Breast epithelium (tissue), 4 donors: ENCODE results near the gene TRPM3. TPM values are rescaled to one million over a fixed set of nuclear protein-coding genes. Genes with fewer than 3 reads are reported as not detected.

ENCODE experiments used
- DNase-seq, 2 donors: peaks; one replicate each; pipeline ENCODE4 v3.0.0-alpha.2; 2019; ENCODE audit warnings: low spot score in 2 of 2
- H3K27ac ChIP-seq, 2 donors: fragments of 200-600 bp; sonication (generic) in 1 of 2; one replicate each; pipeline ENCODE4 v1.5.1; 2016 to 2019; ENCODE audit warnings: mild to moderate bottlenecking in 1 of 2
- H3K27me3 ChIP-seq, 2 donors: fragments of 200-600 bp; sonication (generic) in 1 of 2; one replicate each; pipeline versions ENCODE4 v1.5.1 to v1.6.0; 2017 to 2019; ENCODE audit warnings: control low read depth in 1 of 2, mild to moderate bottlenecking in 1 of 2
- H3K36me3 ChIP-seq: fragments of 200-600 bp; one replicate; pipeline ENCODE4 v1.5.1; 2019
- H3K4me1 ChIP-seq, 2 donors: fragments of 200-600 bp; sonication (generic); one replicate each; pipeline ENCODE4 v1.5.1; 2016 to 2019; ENCODE audit warnings: control low read depth in 1 of 2
- H3K4me3 ChIP-seq, 3 donors: fragments of 200-600 bp; sonication (generic); 1 replicate in 2 of 3; 2 replicates in 1 of 3; pipeline ENCODE4 v1.5.1; 2016 to 2019; ENCODE audit warnings: mild to moderate bottlenecking in 3 of 3, moderate library complexity in 2 of 3
- H3K9me3 ChIP-seq, 2 donors: fragments of 200-600 bp; sonication (generic) in 1 of 2; one replicate each; pipeline ENCODE4 v1.5.1; 2016 to 2019; ENCODE audit warnings: control low read depth in 1 of 2
- POLR2A ChIP-seq: fragments of 450-650 bp; IDR thresholded peaks from one replicate; pipeline ENCODE4 v1.6.1; 2016; ENCODE audit warnings: antibody characterized with exemption, mild to moderate bottlenecking, moderate library complexity
- POLR2AphosphoS5 ChIP-seq, 3 donors: sonication (generic); formaldehyde crosslinking; IDR thresholded peaks; one replicate each; pipeline ENCODE4 v1.6.1; 2017; ENCODE audit warnings: antibody characterized with exemption in 3 of 3
- intact Hi-C: fragments of 100-400 bp; cut with DNase I; formaldehyde crosslinking; loops from one replicate; pipeline ENCODE4 v1.15.1; 2023; ENCODE audit warnings: low total_unique reads
- total RNA-seq, 3 donors: library from RNA; depleted of rRNA; stranded (reverse); fragments of >200 nt; gene quantifications; one replicate each; pipeline ENCODE4 v1.1.0, GENCODE V29; 2016
- TF ChIP-seq, protein P1 (sequence below), 3 donors: fragments of 450-650 bp; IDR thresholded peaks; one replicate each; pipeline ENCODE4 v1.5.1; 2016 to 2017; ENCODE audit warnings: antibody characterized with exemption in 3 of 3, mild to moderate bottlenecking in 3 of 3, moderate library complexity in 3 of 3

The TRPM3 gene
- total RNA-seq, 3 donors from 2014 or later: 0.33 to 0.88 (median 0.64) TPM

DNA sequence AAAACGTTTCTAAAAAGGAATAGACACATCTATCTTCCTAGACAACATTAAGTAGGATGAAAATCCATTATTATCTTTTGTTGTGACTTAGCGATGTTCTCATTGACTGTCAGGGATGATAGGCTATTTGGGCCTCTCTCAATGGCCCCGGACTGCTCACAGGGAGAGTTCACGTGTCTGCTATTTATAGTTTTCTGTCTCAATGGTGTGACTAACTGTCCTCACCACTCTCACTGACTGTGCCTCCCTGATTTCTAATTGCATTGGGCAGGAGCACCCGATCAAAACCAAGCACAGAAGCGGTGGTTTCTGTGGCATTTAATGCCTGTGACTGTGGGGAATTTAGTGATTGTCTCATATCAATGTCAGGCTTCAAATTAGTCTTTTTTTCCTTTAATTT, 420.3 kb downstream of the TRPM3 start:
- H3K36me3 ChIP-seq: no peaks in the 10 kb centered on the region
- DNase-seq: no peak
- no peak overlapping the region for H3K27ac ChIP-seq
- no peaks in the 10 kb centered on the region for H3K4me1 ChIP-seq
- H3K9me3 ChIP-seq: no peaks in the 10 kb centered on the region
- no peak overlapping the region for H3K4me3 ChIP-seq
- intact Hi-C loops: no loop called here
- TF ChIP-seq POLR2A (no peak), POLR2AphosphoS5 (IDR thresholded peaks at IDR 0.05) (no peak)
- TF ChIP-seq, protein P1, sequence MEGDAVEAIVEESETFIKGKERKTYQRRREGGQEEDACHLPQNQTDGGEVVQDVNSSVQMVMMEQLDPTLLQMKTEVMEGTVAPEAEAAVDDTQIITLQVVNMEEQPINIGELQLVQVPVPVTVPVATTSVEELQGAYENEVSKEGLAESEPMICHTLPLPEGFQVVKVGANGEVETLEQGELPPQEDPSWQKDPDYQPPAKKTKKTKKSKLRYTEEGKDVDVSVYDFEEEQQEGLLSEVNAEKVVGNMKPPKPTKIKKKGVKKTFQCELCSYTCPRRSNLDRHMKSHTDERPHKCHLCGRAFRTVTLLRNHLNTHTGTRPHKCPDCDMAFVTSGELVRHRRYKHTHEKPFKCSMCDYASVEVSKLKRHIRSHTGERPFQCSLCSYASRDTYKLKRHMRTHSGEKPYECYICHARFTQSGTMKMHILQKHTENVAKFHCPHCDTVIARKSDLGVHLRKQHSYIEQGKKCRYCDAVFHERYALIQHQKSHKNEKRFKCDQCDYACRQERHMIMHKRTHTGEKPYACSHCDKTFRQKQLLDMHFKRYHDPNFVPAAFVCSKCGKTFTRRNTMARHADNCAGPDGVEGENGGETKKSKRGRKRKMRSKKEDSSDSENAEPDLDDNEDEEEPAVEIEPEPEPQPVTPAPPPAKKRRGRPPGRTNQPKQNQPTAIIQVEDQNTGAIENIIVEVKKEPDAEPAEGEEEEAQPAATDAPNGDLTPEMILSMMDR (IDR thresholded peaks at IDR 0.05): no peak
- H3K27me3 ChIP-seq: no peaks in the 10 kb centered on the region

DNA sequence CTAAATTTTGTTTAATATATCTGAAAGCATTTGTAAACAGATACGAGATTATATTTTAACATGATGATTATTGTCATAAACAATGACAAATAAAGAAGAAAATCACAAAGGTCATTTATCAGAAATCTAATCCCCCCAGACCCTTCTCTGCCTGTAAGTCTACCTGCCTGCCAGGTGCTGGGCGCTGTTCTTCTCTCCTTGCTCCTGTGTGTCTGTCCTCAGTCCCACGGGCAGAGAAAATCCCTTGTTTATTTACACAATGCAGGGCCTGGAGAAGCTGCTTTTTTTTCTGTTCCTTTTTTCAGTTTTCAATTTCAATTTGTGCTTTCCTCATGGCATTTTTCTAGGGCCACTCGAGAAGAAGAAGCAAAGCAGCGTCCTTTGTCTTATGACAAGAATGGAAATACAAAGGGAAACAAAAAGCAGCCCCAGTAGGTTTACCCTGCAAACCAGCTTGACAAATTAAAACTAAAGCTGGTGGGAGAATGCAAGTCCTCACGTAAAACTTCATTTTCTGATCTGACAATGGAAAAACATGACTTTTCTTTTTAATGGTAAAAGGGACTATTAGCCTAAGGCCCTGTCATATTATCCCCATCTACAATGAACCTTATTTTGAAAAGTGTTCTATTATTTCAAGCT, 424.6 kb downstream of the TRPM3 start:
- Histone ChIP-seq H3K4me3 (no peak overlapping the region), H3K27ac (no peak overlapping the region), H3K4me1 (no peaks in the 10 kb centered on the region), H3K27me3 (no peaks in the 10 kb centered on the region), H3K36me3 (no peaks in the 10 kb centered on the region), H3K9me3 (no peaks in the 10 kb centered on the region)
- TF ChIP-seq POLR2A: no peak
- no peak for TF ChIP-seq POLR2AphosphoS5 (IDR thresholded peaks at IDR 0.05)
- TF ChIP-seq, protein P1 (IDR thresholded peaks at IDR 0.05): no peak
- intact Hi-C loops: no loop called here
- no peak for DNase-seq

DNA sequence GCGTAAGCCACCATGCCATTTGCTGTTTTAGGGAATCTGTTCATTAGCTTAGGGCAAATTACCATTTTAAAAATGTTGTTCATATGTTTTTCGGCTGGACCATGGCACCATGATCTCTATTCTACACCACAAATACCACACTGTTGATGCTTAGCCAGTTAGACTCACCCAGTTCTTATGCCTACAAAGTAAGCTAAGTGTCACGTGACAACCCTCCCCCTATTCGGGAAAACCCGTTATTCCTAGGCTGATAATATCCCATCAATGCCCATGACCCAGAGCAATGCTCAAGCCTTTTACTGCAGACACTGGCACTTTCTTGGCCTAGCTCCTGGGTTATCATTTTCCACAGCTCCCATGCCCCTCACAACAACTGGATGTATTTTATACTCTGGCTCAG, 426.7 kb downstream of the TRPM3 start:
- H3K9me3 ChIP-seq: no peaks in the 10 kb centered on the region
- intact Hi-C loops: no loop called here
- TF ChIP-seq, protein P1 (IDR thresholded peaks at IDR 0.05): no peak
- TF ChIP-seq POLR2AphosphoS5 (IDR thresholded peaks at IDR 0.05) (no peak), POLR2A (no peak)
- H3K4me3 ChIP-seq: no peak overlapping the region
- no peak overlapping the region for H3K27ac ChIP-seq
- DNase-seq: no peak
- no peaks in the 10 kb centered on the region for H3K36me3 ChIP-seq
- no peaks in the 10 kb centered on the region for H3K27me3 ChIP-seq
- H3K4me1 ChIP-seq: no peaks in the 10 kb centered on the region

DNA sequence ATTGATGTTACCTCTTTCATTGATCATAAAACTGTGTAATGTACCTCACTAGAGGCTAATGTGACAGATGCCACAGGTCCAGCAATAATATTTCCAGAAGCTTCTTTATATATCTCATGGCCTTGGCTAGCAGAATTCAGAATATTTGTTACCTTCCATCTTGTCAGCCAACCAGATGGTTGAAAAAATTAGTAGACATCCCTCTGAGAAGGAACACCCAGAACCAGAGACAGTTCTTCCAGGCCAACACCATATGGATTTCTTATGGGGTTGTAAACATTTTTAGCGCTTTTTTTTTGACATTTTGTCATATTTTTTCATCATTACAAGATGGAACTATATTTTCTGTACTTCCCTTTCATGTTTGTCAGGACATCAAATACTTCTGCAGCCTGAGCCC, 428.2 kb downstream of the TRPM3 start:
- no peak overlapping the region for H3K4me3 ChIP-seq
- H3K27me3 ChIP-seq: no peaks in the 10 kb centered on the region
- H3K36me3 ChIP-seq: no peaks in the 10 kb centered on the region
- no peaks in the 10 kb centered on the region for H3K4me1 ChIP-seq
- intact Hi-C loops: no loop called here
- no peak overlapping the region for H3K27ac ChIP-seq
- TF ChIP-seq POLR2AphosphoS5 (IDR thresholded peaks at IDR 0.05) (no peak), POLR2A (no peak)
- TF ChIP-seq, protein P1 (IDR thresholded peaks at IDR 0.05): no peak
- no peaks in the 10 kb centered on the region for H3K9me3 ChIP-seq
- DNase-seq: no peak

DNA sequence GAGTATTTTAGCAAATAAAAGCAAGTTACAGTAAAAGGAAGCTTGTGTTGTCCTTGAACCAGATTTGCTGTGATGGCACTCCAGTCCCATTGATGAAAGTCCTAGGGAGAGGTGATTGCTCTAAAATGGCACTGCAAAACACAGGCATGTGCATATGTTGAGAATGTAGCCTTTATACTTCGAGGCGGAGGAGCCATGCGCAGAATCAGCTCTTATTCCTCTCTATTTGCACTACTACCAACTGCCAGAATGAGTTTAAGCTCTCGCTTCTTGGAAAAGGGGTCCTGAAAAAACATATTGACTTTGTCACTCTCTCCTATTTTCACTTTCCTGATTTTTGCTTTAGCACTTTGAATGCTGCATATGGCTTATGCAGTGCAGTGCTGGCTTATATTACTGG, 429.0 kb downstream of the TRPM3 start:
- intact Hi-C loops: no loop called here
- Histone ChIP-seq H3K27ac (no peak overlapping the region), H3K27me3 (no peaks in the 10 kb centered on the region), H3K4me3 (no peak overlapping the region), H3K36me3 (no peaks in the 10 kb centered on the region), H3K9me3 (no peaks in the 10 kb centered on the region), H3K4me1 (no peaks in the 10 kb centered on the region)
- TF ChIP-seq, protein P1 (IDR thresholded peaks at IDR 0.05): no peak
- TF ChIP-seq POLR2A (no peak), POLR2AphosphoS5 (IDR thresholded peaks at IDR 0.05) (no peak)
- DNase-seq: no peak
